ENCODE data around the gene OSBPL9.

DNA sequence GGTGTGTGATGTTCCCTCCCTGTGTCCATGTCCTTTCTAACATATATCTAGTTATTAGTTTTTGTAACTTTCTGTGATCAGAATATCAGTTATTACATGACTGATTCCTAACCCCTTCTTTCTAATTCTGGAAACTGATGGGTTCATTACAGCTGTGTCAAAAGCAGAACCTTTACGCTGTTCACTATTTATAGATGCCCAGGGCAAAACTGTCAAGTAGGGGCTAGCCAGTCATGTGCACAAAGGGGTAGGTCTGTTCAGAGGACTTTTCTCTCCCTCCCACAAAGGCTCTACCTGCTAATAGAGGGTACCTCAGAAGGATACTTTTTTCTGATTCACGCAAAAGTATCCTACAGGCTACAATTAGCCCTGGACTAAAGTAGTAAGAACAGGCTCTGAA lies 182.5 kb downstream of the OSBPL9 start:
- TF ChIP-seq, protein P1, sequence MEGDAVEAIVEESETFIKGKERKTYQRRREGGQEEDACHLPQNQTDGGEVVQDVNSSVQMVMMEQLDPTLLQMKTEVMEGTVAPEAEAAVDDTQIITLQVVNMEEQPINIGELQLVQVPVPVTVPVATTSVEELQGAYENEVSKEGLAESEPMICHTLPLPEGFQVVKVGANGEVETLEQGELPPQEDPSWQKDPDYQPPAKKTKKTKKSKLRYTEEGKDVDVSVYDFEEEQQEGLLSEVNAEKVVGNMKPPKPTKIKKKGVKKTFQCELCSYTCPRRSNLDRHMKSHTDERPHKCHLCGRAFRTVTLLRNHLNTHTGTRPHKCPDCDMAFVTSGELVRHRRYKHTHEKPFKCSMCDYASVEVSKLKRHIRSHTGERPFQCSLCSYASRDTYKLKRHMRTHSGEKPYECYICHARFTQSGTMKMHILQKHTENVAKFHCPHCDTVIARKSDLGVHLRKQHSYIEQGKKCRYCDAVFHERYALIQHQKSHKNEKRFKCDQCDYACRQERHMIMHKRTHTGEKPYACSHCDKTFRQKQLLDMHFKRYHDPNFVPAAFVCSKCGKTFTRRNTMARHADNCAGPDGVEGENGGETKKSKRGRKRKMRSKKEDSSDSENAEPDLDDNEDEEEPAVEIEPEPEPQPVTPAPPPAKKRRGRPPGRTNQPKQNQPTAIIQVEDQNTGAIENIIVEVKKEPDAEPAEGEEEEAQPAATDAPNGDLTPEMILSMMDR (IDR thresholded peaks at IDR 0.05): no peak
- TF ChIP-seq POLR2A (IDR thresholded peaks at IDR 0.05) (no peak), POLR2AphosphoS5 (IDR thresholded peaks at IDR 0.05) (no peak), EP300 (IDR thresholded peaks at IDR 0.05) (no peak)
